Brain microvascular endothelial cell (primary cell): ENCODE data around the gene ABCG1.

Source experiments
- DNase-seq: peaks from one replicate; pipeline ENCODE4 v3.0.0-alpha.2; 2020
- H3K27ac ChIP-seq: fragments of 250-450 bp; sonication (Bioruptor Pico); 2 replicates; pipeline ENCODE4 v1.5.1; 2020; ENCODE audit warnings: mild to moderate bottlenecking, moderate library complexity
- H3K27me3 ChIP-seq: fragments of 250-450 bp; sonication (Bioruptor Pico); replicated peaks from 2 replicates; pipeline ENCODE4 v1.5.1; 2020; ENCODE audit warnings: mild to moderate bottlenecking
- H3K36me3 ChIP-seq: fragments of 250-450 bp; sonication (Bioruptor Pico); replicated peaks from 2 replicates; pipeline ENCODE4 v1.5.1; 2020; ENCODE audit warnings: mild to moderate bottlenecking
- H3K4me3 ChIP-seq: 2 replicates; pipeline ENCODE4 v1.5.1; 2011; ENCODE audit warnings: low read depth, mild to moderate bottlenecking, control low read depth, low read length, moderate library complexity
- in situ Hi-C: cut with HindIII; loops from 2 replicates; pipeline ENCODE4 v1.10.0; 2017; ENCODE audit warnings: low sequenced_read_pairs, low pct_ligation_motif_present
- TF ChIP-seq, protein P1 (sequence below): IDR thresholded peaks from 2 replicates; pipeline ENCODE4 v1.5.1; 2011; ENCODE audit warnings: low read depth, mild to moderate bottlenecking, moderate library complexity, low read length, control low read depth, inconsistent platforms; ENCODE audit errors: missing control alignments

The ABCG1 gene

GRCh38 chr21:42319851-42320572, 101.1 kb downstream of the ABCG1 start:
- Histone ChIP-seq H3K27ac (no peak overlapping the region), H3K4me3 (no peak overlapping the region), H3K36me3 (no peaks in the 10 kb centered on the region), H3K27me3 (no peaks in the 10 kb centered on the region)
- TF ChIP-seq, protein P1, sequence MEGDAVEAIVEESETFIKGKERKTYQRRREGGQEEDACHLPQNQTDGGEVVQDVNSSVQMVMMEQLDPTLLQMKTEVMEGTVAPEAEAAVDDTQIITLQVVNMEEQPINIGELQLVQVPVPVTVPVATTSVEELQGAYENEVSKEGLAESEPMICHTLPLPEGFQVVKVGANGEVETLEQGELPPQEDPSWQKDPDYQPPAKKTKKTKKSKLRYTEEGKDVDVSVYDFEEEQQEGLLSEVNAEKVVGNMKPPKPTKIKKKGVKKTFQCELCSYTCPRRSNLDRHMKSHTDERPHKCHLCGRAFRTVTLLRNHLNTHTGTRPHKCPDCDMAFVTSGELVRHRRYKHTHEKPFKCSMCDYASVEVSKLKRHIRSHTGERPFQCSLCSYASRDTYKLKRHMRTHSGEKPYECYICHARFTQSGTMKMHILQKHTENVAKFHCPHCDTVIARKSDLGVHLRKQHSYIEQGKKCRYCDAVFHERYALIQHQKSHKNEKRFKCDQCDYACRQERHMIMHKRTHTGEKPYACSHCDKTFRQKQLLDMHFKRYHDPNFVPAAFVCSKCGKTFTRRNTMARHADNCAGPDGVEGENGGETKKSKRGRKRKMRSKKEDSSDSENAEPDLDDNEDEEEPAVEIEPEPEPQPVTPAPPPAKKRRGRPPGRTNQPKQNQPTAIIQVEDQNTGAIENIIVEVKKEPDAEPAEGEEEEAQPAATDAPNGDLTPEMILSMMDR = no peak
- in situ Hi-C loops = no loop called here
- no peak for DNase-seq

DNA sequence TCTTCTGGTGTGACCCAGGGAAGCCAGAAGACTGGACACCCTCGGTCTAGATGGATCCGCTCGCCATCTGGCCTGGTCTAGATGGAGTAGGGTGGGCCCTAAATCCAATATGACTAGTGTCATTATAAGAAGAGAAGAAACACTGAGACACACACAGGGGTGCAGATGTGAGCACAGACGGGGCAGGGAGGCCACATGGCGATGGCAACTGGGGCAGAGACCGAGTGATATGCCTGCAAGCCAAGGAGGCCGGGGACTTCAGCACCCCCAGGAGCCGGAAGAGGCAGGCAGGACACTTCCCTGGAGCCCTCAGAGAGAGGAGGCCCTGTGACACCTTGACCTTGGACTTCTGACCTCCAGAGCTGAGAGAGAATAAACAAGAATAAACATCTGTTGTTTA, 101.9 kb downstream of the ABCG1 start:
- no peak overlapping the region for H3K4me3 ChIP-seq
- no peak overlapping the region for H3K27ac ChIP-seq
- TF ChIP-seq, protein P1 = no peak
- peaks cover 3% of the 10 kb centered on the region for H3K27me3 ChIP-seq
- in situ Hi-C loops = no loop called here
- no peaks in the 10 kb centered on the region for H3K36me3 ChIP-seq
- no peak for DNase-seq

DNA sequence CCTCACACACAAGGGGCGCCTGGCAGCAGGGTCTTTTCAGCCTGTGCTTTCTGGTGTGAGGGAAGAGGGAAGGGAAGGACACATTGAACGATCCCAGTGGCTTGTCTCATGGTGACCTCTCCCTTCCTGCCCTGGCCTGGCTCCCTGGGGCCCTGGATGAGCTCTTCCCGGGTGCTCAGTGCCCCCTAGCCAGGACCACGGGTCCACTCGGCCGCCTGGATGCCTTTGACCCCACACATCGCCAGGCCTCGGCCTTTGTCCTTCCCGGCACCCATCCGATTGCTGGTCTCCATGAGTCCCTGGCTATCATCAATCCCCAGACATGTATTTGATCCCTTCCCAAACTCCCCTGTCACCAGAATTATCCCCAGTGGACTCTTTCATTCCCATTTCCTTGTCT, 102.3 kb downstream of the ABCG1 start:
- TF ChIP-seq, protein P1 = no peak
- Histone ChIP-seq H3K4me3 (no peak overlapping the region), H3K27ac (no peak overlapping the region), H3K27me3 (peaks cover 3% of the 10 kb centered on the region), H3K36me3 (no peaks in the 10 kb centered on the region)
- no peak for DNase-seq
- in situ Hi-C loops = no loop called here

DNA sequence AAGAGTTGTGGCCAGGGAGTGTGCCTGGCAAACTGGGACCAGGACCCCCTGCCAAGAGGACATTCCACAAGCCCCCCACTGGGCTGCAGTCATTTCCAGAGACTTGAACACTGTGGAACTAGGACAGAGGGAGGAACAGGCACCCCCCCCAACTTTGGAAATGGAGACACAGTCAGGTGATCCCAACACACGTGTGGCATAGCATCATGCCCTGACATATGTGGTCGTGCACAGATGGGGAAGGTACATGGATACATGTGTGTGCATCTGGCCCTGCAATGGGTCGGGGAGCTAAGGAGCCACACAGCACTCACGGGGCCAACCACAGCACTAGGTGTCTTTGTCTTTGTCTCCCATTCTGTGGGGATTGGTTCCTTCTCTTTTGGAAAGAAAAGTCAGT, 102.9 kb downstream of the ABCG1 start:
- no peak for DNase-seq
- Histone ChIP-seq H3K27ac (no peak overlapping the region), H3K4me3 (no peak overlapping the region), H3K36me3 (no peaks in the 10 kb centered on the region), H3K27me3 (peaks cover 3% of the 10 kb centered on the region)
- in situ Hi-C loops = no loop called here
- TF ChIP-seq, protein P1 = no peak

DNA sequence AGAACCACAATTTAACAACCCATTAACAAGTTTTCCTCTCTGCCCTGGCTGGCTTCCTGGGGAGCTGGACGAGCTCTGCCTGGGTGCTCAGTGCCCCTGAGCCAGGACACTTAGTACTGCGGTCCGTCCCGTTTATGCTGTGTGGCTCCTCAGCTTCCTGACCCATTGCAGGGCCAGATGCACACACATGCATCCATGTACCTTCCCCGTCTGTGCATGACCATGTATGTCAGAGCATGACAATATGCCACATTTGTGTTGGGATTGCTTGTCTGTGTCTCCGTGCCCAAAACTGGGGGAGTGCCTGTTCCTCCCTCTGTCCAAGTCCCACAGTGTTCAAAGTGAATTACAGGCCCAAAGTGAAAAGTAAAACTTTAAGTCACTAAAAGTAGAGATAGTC, 106.0 kb downstream of the ABCG1 start:
- Histone ChIP-seq H3K36me3 (no peaks in the 10 kb centered on the region), H3K27me3 (peaks cover 3% of the 10 kb centered on the region), H3K4me3 (no peak overlapping the region), H3K27ac (no peak overlapping the region)
- in situ Hi-C loops = no loop called here
- TF ChIP-seq, protein P1 = no peak
- no peak for DNase-seq
